HFF-Myc (cell line): ENCODE results near the gene MAPK8IP1.
A peak's percentile ranks its signal among the peaks of the same experiment; 100 is the strongest.

Experiments
- DNase-seq: peaks from one replicate; pipeline ENCODE4 v3.0.0-alpha.2; 2011; ENCODE audit warnings: low read depth; ENCODE audit errors: extremely low read depth
- H3K4me3 ChIP-seq: replicated peaks from 2 replicates; pipeline ENCODE4 v1.5.1; 2011; ENCODE audit warnings: low read depth, mild to moderate bottlenecking, control low read depth, low read length
- TF ChIP-seq, protein P1 (sequence below): IDR thresholded peaks from 2 replicates; pipeline ENCODE4 v1.5.1; 2012; ENCODE audit warnings: mild to moderate bottlenecking, low read depth, low read length, control low read depth; ENCODE audit errors: missing control alignments

The MAPK8IP1 gene

GRCh38 chr11:45859661-45860140 lies 25.8 kb upstream of the MAPK8IP1 start:
- TF ChIP-seq, protein P1, sequence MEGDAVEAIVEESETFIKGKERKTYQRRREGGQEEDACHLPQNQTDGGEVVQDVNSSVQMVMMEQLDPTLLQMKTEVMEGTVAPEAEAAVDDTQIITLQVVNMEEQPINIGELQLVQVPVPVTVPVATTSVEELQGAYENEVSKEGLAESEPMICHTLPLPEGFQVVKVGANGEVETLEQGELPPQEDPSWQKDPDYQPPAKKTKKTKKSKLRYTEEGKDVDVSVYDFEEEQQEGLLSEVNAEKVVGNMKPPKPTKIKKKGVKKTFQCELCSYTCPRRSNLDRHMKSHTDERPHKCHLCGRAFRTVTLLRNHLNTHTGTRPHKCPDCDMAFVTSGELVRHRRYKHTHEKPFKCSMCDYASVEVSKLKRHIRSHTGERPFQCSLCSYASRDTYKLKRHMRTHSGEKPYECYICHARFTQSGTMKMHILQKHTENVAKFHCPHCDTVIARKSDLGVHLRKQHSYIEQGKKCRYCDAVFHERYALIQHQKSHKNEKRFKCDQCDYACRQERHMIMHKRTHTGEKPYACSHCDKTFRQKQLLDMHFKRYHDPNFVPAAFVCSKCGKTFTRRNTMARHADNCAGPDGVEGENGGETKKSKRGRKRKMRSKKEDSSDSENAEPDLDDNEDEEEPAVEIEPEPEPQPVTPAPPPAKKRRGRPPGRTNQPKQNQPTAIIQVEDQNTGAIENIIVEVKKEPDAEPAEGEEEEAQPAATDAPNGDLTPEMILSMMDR = no peak
- peak; percentile 81 for DNase-seq
- H3K4me3 ChIP-seq = no peak overlapping the region

GRCh38 chr11:45860348-45860747 lies 25.1 kb upstream of the MAPK8IP1 start:
- no peak for DNase-seq
- H3K4me3 ChIP-seq = no peak overlapping the region
- TF ChIP-seq, protein P1 = no peak

DNA sequence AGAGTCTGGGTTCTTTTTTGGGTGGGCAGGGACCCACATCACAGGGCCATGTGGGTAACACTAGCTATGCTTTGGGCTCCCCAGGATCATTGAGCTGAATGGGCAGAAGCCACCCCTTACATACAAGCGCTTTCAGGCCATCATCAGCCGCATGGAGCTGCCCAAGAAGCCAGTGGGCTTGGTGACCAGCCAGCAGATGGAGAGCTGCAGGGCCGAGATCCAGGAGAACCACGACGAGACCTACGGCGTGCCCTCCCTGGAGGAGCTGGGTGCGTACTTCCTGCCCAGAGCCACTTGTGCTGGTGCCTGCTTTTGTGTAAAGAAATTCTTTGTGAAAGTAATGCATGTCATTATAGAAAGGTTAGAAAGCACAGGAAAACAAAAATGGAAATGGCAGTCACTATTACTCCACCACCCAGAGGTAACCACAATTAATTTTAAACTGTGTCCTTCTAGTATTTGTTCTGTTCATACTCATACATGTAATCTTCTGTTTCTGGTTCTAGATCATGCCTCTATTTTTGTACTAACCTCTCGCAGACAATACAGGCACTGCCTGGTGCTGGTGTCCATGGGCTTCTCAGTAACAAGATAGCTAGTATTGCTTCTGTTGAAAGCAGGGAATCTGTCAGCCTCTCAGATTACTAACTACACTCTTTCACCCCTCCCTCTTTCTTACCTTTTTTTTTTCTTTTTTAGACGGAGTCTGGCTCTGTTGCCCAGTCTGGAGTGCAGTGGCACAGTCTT lies 24.5 kb upstream of the MAPK8IP1 start:
- H3K4me3 ChIP-seq = no peak overlapping the region
- no peak for DNase-seq
- TF ChIP-seq, protein P1 = no peak

- TF ChIP-seq, protein P1 = no peak
These were observed 21.4 kb upstream of the MAPK8IP1 start for GRCh38 chr11:45864041-45864440.

GRCh38 chr11:45869551-45869950 lies 15.9 kb upstream of the MAPK8IP1 start:
- TF ChIP-seq, protein P1 = no peak
- no peak overlapping the region for H3K4me3 ChIP-seq
- no peak for DNase-seq

More at GRCh38 chr11:45864041-45864440, 21.4 kb upstream of the MAPK8IP1 start:
- H3K4me3 ChIP-seq = no peak overlapping the region
- DNase-seq = no peak

DNA sequence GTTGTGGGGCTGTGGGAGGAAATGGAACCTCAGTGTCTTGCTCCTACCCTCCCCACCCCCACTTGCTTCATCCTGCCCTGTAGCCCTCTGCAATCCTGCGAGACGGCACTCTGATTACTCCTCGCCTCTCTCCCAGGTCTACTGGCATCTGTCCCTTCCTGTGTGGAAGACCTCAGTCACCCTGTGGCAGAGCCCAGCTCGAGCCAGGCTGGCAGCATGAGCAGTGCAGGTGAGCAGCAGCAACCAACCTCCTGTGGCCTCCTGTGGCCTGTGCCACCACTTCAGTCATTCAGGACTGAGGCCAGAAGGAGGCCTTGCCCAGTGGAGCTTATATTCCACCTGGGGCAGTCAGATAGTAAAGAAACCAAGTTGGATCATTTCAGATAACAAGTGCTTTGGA lies 14.7 kb upstream of the MAPK8IP1 start:
- TF ChIP-seq, protein P1 = no peak
- no peak overlapping the region for H3K4me3 ChIP-seq
- no peak for DNase-seq
